Amniotic stem cell (primary cell): ENCODE data around the gene LOXL1.

Source experiments
- DNase-seq: peaks from one replicate; lab custom pipeline; 2025; lab: John Stamatoyannopoulos, UW

Gene LOXL1

DNA sequence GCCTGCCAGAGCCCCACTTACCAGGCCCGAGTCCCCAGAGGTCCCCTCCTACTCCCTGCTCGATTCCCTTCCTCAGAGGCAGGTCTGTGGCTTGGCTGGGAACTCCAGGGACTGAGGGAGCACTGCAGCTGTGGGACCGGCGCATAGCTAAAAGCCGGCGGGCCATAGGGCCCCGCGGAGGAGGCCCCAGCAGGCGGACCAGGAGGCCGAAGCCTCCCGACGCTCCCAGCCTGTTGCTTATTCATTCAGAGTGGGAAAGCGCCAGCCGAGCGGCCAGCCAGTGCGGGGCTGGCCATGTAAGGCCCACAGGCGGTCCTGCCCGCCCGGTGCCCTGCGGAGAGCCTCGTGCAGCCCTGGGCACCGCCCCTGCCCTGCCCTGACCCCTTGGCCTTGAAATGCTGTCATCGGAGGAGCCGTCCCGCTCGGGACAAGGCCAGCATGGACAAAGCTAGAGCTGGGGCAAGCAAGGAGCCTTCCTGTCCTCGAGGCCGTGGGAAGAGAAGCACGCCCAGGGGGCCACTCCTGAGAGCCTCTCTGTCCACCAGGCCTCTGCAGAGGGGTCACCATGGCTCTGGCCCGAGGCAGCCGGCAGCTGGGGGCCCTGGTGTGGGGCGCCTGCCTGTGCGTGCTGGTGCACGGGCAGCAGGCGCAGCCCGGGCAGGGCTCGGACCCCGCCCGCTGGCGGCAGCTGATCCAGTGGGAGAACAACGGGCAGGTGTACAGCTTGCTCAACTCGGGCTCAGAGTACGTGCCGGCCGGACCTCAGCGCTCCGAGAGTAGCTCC is at the start of gene LOXL1:
LOXL1 (plus strand) TSS at position 244 of the 784 bp plus-strand sequence; CDS start at position 566, 322 bp downstream.
- DNase-seq: peak; percentile 58

- DNase-seq: no peak
Measured at GRCh38 chr15:73879426-73879825, 46.8 kb upstream of the LOXL1 start.

GRCh38 chr15:73881579-73882320 is 44.5 kb upstream of the LOXL1 start:
- no peak for DNase-seq

DNA sequence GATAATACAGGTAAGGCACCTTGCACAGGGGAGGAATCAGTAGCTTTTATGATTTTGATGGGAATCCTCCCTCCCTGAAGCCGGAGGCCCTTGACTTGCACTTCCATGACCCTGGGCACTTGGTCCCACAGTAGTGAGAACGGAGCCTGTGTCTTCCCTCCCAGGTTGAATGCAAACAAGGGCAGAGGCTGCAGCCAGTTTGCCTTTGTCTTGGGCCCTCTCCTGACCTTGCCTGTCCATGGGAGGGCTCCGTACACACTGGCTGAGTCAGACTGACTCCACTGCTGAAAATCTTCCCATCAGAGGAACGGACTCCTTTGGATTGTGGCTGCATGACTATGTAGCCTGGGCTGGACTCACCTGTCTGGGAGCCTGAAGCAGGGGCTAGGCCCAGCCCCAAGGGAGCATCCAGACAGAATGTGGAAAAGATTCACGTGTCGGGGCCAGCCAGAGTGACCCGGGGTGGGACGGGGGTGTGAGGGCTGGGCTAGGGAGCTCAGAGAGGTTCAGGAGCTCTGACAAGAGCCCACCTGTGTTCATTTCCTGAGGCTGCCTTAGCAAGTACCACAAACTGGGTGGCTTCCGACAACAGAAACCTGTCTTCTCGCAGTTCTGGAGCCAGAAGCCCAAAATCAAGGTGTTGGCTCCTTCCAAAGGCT is 43.4 kb upstream of the LOXL1 start:
- no peak for DNase-seq

DNA sequence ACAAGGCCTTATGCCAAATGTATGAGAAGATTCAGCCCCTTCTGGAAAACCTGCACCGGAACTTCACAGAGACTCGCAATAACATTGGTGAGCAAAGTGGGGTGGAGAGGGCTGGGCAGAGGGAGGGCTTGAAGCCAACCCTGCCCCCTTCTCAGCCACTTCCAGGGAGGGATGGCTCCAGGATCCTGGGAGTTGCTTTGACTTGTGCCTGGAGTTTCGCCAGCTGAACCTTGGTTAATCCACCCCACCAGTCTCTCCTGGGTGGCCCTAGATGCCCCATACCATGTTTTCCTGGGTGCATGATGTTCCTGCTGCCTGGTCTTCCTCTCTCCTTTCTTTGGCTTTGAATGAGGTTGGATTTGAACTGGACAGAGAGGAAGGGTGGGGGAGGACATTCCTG is 42.1 kb upstream of the LOXL1 start:
- no peak for DNase-seq

DNA sequence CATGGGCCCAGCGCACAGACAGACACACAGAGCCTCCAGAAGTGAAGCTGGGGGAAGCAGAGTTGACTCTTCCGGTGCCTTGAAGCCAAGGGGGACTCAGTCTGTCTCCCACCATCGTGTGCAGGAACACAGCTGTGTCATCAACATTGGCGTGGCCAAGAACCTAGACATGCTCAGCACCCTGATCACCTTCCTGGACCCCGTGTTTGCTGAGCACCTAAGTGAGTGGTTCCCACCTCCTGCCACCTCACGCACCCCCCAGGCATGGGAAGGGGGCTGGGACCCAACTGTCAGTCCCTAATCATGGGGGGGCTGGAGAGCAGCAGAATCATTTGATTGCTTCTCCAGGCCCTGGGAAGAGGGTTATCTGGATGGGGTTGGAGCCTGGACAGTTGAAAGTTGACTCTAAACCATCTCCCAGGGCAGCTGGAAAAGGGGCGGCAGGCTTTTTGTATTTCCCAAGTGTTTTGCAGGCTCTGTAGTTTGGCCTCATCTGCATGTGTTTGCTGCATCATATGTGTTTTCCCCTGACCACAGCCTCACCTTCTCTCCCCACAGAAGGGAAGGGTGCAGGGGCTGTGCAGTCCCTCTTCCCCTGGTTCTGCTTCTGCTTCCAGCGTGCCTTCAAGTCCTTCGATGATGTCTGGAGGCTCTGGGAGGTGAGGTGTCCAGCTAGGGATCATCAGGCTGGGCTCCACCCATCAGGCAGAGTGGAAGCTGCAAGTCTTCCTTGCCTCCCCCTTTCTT is 40.1 kb upstream of the LOXL1 start:
- DNase-seq: no peak

GRCh38 chr15:73886717-73887345 is 39.4 kb upstream of the LOXL1 start:
- no peak for DNase-seq

DNA sequence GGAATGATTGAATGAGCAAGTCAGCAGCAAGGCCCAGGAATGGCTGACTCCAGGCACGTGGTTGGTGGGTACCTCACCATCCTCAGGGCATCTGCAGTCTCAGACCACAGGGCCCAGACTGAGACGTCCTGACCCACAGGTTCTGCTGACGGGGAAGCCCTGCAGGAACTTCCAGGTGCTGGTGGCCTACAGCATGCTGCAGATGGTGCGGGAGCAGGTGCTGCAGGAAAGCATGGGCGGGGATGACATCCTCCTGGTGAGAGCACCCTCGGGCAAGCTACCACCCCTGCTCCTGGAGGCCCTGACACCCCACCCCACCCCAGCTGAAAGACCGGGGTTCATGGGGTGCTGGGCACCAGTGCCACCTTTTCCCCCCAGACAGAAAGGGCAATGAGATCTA is 38.8 kb upstream of the LOXL1 start:
- DNase-seq: no peak

DNA sequence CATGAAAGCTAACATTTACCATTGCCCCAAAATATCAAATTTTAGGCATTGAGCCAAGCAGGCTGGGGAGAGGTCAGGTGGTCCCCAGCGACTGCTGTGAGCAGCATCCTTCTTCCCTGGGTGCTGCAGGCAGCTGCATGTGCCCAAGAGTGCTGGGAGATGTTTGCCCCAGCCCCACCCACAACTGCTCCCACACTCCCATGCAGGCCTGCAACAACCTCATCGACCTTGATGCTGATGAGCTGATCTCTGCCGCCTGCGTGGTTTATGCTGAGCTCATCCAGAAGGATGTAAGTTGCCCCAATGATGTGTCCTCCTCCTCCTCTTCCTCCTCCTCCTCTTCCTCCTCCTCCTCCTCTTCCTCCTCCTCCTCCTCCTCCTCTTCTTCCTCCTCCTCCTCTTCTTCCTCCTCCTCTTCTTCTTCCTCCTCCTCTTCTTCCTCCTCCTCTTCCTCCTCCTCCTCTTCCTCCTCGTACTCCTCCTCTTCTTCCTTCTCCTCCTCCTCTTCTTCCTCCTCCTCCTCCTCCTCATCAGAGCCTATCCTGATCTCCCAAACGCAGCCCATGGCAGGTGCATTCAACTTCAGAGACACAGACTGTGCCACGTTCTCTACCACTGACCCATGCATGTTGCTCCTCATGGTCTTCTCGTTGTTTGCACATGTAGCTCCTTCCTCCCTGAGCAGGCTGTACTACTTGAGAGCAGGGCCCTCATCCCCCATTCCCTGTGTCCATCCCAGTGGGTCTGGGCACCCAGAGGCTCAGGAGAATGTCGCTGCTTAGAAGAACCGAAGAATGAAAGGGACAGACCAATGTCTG is 37.8 kb upstream of the LOXL1 start:
- no peak for DNase-seq

DNA sequence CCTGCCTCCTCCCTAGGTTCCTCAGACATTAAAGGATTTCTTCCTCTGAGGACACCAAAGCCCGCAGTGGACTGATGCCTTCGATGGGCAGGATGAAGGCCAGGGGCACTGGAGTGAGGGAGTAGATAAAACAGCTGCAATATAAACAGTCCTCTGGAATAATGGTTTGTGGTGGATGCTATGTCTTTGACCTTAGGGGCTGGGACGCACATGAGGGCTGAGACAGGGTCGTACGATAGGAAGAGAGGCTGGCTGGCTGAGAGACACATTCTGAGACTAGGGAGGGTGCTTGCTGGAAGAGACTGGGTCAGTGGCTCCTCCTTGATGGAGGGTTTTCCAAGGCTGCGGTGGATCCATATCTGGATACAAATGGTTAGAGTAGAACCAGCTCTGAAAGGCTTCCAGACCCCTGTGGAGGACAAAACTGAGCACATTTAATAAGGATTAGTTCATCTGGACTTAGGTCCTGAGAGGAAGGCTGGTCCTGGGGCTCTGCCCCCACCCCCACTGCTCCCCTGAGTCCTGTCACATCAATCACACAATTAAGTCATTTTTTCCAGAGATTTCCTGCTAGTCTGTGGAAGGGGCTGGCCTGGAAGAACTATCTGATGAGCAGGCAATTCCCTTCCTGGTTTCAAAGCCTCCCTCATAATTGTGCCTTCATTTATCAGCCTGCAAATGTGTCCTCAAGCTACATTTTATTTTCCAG is 37.1 kb upstream of the LOXL1 start:
- no peak for DNase-seq

DNA sequence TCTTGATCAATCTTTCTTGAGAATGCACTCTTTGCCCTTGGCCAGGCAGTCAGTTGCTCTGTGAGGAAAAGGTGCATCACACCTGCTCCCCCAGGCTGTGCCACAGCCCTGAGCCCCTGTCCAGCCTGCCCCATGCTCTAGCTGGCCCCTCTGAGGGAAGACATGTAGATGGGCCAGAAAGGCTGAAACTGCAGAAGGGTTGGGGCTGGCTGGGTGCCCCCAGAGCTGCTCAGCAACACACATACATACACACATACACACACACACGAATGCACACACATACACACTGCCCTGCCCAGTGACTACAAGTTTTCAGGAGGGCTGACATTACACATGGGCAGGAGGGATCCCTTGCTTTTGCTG is 36.5 kb upstream of the LOXL1 start:
- DNase-seq: no peak

DNA sequence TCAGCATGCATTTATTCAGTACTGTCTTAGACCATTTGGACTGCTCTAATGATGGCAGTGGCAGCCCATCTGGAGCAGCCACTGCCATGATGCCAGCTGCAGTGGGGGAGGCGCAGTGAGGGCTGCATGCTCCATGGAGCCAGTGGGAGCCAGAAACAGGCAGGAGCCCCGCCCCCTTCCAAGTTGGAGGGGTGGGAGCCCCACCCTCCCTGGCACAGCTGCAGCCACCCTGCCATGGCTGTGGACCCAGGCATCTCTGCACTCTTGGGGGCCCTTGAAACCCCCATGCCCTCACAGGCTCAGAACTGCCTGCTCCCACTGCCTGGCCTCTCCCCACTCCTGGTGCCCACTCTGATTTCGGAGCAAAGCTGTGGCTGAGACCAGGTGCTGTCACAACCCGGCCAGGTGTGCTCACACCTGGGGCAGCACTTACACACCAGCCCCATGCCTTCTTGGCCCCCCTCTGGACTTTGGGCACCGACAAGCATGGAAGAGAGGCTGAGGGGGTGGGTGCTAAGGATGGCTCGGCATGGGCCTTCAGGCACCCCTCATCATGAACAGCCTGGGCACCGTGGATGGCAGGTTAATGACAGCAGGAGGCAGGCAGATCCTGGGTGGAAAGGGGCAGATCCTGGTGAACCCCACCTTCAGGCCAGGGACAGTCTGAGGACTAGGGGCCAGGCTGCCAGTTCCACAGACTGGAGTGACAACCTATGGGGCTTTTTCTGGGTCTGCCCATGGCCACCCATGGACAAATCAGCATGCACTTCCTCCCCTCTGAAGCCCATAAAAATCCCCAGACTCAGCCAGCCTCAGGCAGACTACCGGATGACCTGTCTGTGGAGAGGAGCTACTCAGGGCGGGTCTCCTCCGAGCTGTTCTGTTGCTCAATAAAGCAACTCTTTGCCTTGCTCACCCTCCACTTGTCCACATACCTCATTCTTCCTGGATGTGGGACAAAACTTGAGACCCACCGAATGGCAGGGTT is 34.6 kb upstream of the LOXL1 start:
- no peak for DNase-seq

- DNase-seq: no peak
Measured at GRCh38 chr15:73892446-73893226, 33.6 kb upstream of the LOXL1 start.

- DNase-seq: no peak
Measured at GRCh38 chr15:73894133-73894814, 32.0 kb upstream of the LOXL1 start.

GRCh38 chr15:73897441-73898261 is 28.6 kb upstream of the LOXL1 start:
- DNase-seq: peak; percentile 59

- DNase-seq: no peak
Measured at GRCh38 chr15:73899197-73900094, 26.8 kb upstream of the LOXL1 start.
